Body of pancreas (tissue), 4 donors: ENCODE data around the gene UPP2.

Experiments
- POLR2A ChIP-seq, 3 donors: fragments of 450-650 bp; IDR thresholded peaks; one replicate each; pipeline ENCODE4 v1.6.1; 2016; ENCODE audit warnings: antibody characterized with exemption in 3 of 3, mild to moderate bottlenecking in 2 of 3
- TF ChIP-seq, protein P1 (sequence below), 7 experiments: fragments of 450-650 bp in 4 of 7; fragments of 200-600 bp in 3 of 7; sonication (generic) in 3 of 7; IDR thresholded peaks; one replicate each; pipeline ENCODE4 v1.5.1; 2016 to 2019; ENCODE audit warnings: antibody characterized with exemption in 7 of 7

- TF ChIP-seq, protein P1, sequence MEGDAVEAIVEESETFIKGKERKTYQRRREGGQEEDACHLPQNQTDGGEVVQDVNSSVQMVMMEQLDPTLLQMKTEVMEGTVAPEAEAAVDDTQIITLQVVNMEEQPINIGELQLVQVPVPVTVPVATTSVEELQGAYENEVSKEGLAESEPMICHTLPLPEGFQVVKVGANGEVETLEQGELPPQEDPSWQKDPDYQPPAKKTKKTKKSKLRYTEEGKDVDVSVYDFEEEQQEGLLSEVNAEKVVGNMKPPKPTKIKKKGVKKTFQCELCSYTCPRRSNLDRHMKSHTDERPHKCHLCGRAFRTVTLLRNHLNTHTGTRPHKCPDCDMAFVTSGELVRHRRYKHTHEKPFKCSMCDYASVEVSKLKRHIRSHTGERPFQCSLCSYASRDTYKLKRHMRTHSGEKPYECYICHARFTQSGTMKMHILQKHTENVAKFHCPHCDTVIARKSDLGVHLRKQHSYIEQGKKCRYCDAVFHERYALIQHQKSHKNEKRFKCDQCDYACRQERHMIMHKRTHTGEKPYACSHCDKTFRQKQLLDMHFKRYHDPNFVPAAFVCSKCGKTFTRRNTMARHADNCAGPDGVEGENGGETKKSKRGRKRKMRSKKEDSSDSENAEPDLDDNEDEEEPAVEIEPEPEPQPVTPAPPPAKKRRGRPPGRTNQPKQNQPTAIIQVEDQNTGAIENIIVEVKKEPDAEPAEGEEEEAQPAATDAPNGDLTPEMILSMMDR (IDR thresholded peaks at IDR 0.05): no peak
- TF ChIP-seq POLR2A (IDR thresholded peaks at IDR 0.05): no peak
Observed at GRCh38 chr2:158060160-158060834, 41.4 kb upstream of the UPP2 start.
